Measurements from ENCODE around the gene EBP. TPM values are rescaled to one million over a fixed set of nuclear protein-coding genes. Genes with fewer than 3 reads are reported as not detected.
A peak's percentile ranks its signal among the peaks of the same experiment; 100 is the strongest.

The EBP gene
- total RNA-seq, 2 donors from 2014 or later = 49.3 to 73.7 TPM

- no peaks in the 10 kb centered on the region for H3K27me3 ChIP-seq
- H3K4me3 ChIP-seq = no peak overlapping the region
- no peaks in the 10 kb centered on the region for H3K9me3 ChIP-seq
- TF ChIP-seq, protein P1, sequence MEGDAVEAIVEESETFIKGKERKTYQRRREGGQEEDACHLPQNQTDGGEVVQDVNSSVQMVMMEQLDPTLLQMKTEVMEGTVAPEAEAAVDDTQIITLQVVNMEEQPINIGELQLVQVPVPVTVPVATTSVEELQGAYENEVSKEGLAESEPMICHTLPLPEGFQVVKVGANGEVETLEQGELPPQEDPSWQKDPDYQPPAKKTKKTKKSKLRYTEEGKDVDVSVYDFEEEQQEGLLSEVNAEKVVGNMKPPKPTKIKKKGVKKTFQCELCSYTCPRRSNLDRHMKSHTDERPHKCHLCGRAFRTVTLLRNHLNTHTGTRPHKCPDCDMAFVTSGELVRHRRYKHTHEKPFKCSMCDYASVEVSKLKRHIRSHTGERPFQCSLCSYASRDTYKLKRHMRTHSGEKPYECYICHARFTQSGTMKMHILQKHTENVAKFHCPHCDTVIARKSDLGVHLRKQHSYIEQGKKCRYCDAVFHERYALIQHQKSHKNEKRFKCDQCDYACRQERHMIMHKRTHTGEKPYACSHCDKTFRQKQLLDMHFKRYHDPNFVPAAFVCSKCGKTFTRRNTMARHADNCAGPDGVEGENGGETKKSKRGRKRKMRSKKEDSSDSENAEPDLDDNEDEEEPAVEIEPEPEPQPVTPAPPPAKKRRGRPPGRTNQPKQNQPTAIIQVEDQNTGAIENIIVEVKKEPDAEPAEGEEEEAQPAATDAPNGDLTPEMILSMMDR (IDR thresholded peaks at IDR 0.05) = no peak
- H3K4me1 ChIP-seq = no peaks in the 10 kb centered on the region
- peaks cover 29% of the 10 kb centered on the region for H3K36me3 ChIP-seq
- no peak for DNase-seq (ENCODE audit: low spot score)
- H3K27ac ChIP-seq = peak overlapping the region in 1 of 2 donors; percentile 73
These were observed 36.7 kb downstream of the EBP start for GRCh38 chrX:48558271-48558670.

GRCh38 chrX:48559636-48560035, 38.0 kb downstream of the EBP start:
- H3K27ac ChIP-seq = no peak overlapping the region
- no peaks in the 10 kb centered on the region for H3K4me1 ChIP-seq
- peaks cover 29% of the 10 kb centered on the region for H3K36me3 ChIP-seq
- no peak for DNase-seq (ENCODE audit: low spot score)
- TF ChIP-seq, protein P1 (IDR thresholded peaks at IDR 0.05) = no peak
- no peak overlapping the region for H3K4me3 ChIP-seq
- no peaks in the 10 kb centered on the region for H3K27me3 ChIP-seq
- H3K9me3 ChIP-seq = no peaks in the 10 kb centered on the region

GRCh38 chrX:48560056-48560455, 38.4 kb downstream of the EBP start:
- TF ChIP-seq, protein P1 (IDR thresholded peaks at IDR 0.05) = no peak
- peaks cover 29% of the 10 kb centered on the region for H3K36me3 ChIP-seq
- no peaks in the 10 kb centered on the region for H3K4me1 ChIP-seq
- no peak for DNase-seq (ENCODE audit: low spot score)
- no peaks in the 10 kb centered on the region for H3K9me3 ChIP-seq
- no peaks in the 10 kb centered on the region for H3K27me3 ChIP-seq
- no peak overlapping the region for H3K27ac ChIP-seq
- H3K4me3 ChIP-seq = no peak overlapping the region

- Histone ChIP-seq H3K4me3 (no peak overlapping the region), H3K27ac (no peak overlapping the region), H3K36me3 (peaks cover 29% of the 10 kb centered on the region), H3K4me1 (no peaks in the 10 kb centered on the region), H3K9me3 (no peaks in the 10 kb centered on the region), H3K27me3 (no peaks in the 10 kb centered on the region)
- DNase-seq (ENCODE audit: low spot score) = no peak
- TF ChIP-seq, protein P1 (IDR thresholded peaks at IDR 0.05) = no peak
These were observed 39.1 kb downstream of the EBP start for GRCh38 chrX:48560681-48561080.

DNA sequence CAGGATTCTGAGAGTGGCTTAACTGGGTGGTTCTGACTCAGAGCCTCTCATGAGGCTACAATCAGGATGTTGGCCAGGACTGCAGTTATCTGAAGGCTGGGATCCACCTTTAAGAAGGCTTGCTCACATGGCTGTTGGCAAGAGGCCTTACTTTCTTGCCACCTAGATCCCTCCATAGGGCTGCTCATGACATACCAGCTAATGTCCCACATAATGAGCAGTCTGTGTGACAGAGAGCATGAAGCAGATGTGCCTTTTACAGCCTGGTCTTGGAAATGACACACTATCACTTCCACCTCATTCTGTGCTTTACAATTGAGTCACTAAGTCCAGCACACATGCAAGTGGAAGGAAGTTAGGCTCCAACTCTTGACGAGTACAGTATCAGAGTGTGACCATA, 48.4 kb downstream of the EBP start:
- no peaks in the 10 kb centered on the region for H3K27me3 ChIP-seq
- TF ChIP-seq, protein P1 (IDR thresholded peaks at IDR 0.05) = no peak
- H3K4me3 ChIP-seq = no peak overlapping the region
- DNase-seq (ENCODE audit: low spot score) = no peak
- no peaks in the 10 kb centered on the region for H3K4me1 ChIP-seq
- no peak overlapping the region for H3K27ac ChIP-seq
- H3K36me3 ChIP-seq = peaks cover 1% of the 10 kb centered on the region
- H3K9me3 ChIP-seq = no peaks in the 10 kb centered on the region

- Histone ChIP-seq H3K36me3 (peaks cover 38% of the 10 kb centered on the region), H3K4me3 (peak overlapping the region; percentile 23 to 60), H3K27me3 (no peaks in the 10 kb centered on the region), H3K9me3 (no peaks in the 10 kb centered on the region), H3K27ac (peak overlapping the region; percentile 94 to 96), H3K4me1 (peaks cover 0 to 16% of the 10 kb centered on the region in 2 donors)
- TF ChIP-seq, protein P1 (IDR thresholded peaks at IDR 0.05) = no peak
- peak; percentile 68 for DNase-seq (ENCODE audit: low spot score)
These were observed 52.2 kb downstream of the EBP start for GRCh38 chrX:48573690-48574269.
